22Rv1 (cell line): Measurements from ENCODE around the gene CLDN11.

Experiments
- H3K27ac ChIP-seq: fragments of 450-650 bp; 2 replicates; pipeline ENCODE4 v1.5.1; 2017
- CTCF ChIP-seq: fragments of 450-650 bp; IDR thresholded peaks from 2 replicates; pipeline ENCODE4 v1.5.1; 2017; ENCODE audit warnings: mild to moderate bottlenecking
- ZFX ChIP-seq: fragments of 450-650 bp; IDR thresholded peaks from 2 replicates; pipeline ENCODE4 v1.6.1; 2017; ENCODE audit warnings: antibody characterized with exemption, borderline replicate concordance

Gene CLDN11

GRCh38 chr3:170480111-170480510 lies 61.4 kb downstream of the CLDN11 start:
- no peak overlapping the region for H3K27ac ChIP-seq
- TF ChIP-seq CTCF (no peak), ZFX (no peak)

GRCh38 chr3:170482199-170482598 lies 63.5 kb downstream of the CLDN11 start:
- no peak overlapping the region for H3K27ac ChIP-seq
- TF ChIP-seq CTCF (no peak), ZFX (no peak)

- TF ChIP-seq ZFX, result no peak
- TF ChIP-seq CTCF, result peak; percentile 37
- no peak overlapping the region for H3K27ac ChIP-seq
These were observed 65.0 kb downstream of the CLDN11 start for GRCh38 chr3:170483485-170484262.
